Stimulated activated CD8-positive, alpha-beta memory T cell treated with anti-CD3 and anti-CD28 coated beads, Interleukin-4, amount 100 ng/mL, for 48 hours (primary cell): ENCODE results near the gene GRK6.

ENCODE experiments used
- DNase-seq: peaks from one replicate; pipeline ENCODE4 v3.0.0-alpha.2; 2020

The GRK6 gene

DNA sequence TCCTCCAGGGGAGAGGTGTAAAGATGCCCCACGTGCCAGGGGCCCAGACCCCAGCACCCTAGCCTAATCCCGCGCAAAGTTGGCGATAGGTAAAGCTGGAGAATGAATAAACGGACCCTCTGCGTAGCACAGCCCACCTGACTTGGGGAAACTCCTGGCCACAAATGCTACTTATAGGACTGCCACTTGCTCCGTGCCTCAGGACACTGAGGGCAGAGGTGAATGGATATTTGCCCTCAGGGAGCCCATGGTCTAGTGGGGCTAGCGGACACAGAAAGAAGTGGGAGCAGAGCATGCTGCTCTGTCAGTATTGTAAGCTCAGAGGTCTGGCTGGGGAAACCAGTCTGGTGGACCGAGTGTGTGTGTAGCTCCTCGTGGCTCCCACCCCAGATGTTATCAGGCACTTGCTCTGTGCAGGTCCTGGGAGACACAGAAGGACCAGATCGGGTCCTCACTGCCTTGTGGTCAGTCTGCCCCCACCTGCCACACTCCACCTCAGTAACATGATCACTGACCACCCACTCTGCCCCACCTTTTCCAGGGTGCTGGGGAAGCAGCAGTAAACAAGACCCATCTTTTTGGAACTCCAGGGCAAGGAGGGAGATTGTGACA is 841 bp downstream of the GRK6 start:
- DNase-seq = no peak

DNA sequence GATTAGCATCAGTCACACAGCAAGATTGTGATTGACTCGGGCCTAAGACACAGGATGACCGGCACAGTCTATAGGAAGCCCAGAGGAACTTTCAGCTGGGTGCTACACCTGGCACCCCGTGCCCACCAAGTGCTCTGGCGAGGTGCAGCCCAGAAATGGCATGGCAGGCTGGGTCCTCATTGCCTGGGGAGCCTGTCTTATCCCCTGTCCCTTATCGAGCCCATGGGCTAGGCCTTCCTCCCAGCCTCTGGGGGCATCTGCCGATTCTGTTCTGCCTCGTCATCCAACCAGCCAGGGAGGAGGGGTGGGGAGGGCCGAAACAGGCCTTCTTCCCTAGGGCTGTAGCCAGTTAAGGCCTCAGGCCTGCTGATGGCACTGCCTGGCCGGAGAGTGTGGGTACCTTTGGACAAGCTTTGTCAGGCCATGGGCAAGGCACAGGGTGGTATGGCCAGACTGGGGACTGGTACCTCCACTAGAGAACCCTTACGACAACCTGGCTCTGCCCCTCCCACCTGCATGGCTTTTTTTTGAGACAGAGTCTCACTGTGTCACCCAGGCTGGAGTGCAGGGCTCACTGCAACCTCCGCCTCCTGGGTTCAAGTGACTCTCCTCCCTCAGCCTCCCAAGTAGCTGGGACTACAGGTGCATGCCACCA is 1.6 kb downstream of the GRK6 start:
- peak; percentile 70 for DNase-seq

DNA sequence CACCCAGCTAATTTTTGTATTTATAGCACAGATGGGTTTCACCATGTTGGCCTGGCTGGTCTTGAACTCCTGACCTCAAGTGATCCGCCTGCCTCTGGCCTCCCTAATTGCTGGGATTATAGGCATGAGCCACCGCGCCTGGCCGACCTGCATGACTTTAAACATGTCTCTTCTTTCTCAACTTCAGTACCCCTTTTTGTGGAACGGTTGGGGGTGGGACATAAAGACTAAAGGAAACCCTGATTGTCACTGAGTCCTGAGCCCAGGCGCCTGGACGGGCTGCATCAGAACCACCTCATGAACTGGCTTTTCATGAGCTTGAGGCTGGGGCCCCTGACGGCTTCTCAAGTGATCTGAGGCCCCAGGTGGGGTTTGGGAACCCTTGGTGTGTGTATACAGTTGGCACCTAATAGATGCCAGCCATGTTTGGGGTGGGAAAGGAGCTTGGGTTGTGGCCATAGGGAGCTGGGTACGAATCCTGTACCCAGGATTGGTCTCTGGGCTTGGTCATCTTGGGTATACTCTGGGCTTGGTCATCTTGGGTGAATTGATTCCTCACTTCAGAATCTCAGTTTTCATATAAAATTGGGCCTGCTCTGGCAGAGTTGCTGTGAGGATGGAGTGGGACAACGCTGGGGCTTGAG is 2.2 kb downstream of the GRK6 start:
- no peak for DNase-seq

DNA sequence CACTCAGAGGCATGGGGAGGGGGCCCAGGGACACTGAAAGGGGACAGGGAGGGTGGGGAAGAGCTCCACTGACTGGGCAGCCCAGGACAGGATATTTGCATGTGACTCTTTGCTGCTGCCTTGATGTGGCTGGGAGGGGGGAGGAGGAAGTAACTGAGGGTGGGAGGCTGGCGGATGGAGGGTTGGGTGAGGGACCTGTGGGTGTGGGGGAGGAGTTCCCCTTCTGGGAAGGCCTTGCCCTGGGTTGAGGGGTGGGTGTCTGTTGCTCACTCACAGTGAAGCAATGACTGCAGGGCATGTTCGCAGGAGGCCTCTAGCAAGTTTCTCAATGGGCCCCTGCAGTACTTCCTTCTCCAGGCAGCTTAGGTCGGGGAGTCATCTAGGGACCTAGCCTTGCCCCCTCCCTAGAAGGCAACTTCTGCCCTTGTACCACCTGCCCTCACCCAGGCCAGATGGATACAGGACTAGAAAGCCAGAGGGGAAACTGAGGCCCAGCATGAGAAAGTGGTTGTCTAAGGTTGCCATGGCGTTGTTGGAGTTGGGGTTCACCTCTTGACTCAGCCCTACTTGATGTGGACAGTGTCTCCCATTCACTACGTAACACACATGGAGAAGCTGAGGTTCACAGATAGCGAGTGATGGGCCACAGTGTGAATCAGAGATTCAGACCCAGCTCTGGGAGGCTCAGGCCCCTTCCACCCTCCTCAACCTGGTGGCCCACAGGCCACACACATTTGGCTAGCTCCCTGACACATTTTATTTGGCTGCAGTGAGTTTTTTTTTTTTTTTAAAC is 3.0 kb downstream of the GRK6 start:
- peak; percentile 92 for DNase-seq

DNA sequence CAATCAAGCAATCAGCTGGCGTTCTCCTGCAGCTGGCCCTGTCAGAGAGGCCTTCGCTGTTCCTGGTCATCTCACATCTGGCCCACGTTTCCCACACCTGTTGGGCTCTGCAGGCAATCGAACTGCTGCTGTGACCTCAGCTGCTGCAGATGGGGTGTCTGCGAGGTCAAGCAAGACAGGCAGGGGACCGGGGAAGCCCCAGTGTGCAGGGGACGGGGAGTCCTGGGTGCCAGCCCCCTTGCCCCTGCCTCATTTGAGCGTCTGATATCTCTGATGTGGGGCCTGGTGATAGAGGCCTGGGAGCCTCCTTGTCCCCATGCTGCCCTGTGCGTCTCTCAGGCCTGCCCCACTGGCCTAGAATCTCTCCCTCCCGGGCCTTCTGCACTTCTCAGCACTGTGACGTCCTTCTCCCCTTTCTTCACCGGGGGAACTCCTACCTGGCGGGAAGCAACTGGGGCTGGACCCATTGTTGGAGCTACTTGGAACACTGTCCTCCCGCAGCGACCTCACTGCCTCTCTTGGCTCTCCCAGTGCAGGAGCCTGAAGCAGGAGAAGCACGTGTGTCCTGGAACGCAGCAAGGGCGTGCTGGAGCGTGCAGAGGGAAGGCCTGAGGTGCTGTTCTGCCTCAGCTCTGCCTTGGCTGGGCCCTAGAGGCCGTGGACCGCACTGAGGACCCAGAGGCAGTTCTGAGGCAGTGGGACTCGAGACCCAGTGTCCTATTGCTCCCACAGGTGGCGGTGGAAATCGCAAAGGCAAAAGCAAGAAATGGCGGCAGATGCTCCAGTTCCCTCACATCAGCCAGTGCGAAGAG is 3.9 kb downstream of the GRK6 start:
- DNase-seq = no peak

DNA sequence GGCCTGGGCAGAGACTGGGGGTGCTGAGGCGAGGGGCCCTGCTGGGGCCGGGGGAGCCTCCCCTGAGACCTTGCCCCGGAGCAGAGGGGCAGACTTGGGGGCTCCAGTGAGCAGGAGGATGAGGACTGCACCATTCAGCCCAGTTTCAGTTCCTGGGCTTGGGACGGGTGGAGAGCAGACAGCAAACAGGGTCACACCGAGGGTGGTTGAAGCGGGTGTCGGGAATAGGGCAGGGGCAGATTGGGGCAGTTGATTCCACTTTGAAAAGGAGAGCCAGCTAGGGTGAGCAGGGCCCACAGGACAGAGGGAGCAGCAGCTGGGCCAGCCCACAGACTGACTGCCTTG is 4.5 kb downstream of the GRK6 start:
- no peak for DNase-seq

DNA sequence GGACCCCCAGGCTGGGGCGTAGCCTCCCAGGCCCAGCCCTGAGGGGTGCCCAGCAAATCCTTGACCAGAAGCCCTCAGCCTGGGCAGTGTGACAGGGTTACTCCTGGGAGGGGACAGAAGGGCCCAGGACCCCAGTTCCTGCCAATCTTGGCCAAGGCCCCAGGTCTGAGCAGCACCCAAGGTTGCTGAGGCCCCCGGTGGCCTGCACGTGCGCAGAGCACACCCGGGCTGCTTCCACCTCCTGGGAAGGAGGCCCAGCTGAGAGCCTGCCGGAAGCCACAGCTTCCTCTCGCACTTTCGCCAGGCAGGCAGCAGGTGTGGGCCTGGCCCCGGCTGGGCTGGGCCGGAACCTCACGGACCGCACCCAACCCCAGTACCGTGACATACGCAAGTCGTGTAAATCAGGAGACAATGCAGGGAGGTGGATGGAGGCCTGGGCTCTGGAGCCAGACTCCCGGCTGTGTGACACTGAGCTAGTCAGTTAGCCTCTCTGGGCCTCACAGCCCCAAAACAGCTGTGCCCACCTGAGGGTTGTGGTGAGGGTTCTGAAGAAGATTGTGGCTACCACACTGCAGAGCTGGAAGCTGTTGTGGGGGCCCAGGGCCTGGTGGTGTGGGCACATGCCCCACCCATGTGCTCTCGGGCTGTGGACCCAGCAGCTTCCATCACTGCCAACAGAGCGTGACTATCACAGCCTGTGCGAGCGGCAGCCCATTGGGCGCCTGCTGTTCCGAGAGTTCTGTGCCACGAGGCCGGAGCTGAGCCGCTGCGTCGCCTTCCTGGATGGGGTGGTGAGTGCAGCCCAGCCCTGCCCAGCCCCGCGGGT is 5.1 kb downstream of the GRK6 start:
- DNase-seq = peak; percentile 89

DNA sequence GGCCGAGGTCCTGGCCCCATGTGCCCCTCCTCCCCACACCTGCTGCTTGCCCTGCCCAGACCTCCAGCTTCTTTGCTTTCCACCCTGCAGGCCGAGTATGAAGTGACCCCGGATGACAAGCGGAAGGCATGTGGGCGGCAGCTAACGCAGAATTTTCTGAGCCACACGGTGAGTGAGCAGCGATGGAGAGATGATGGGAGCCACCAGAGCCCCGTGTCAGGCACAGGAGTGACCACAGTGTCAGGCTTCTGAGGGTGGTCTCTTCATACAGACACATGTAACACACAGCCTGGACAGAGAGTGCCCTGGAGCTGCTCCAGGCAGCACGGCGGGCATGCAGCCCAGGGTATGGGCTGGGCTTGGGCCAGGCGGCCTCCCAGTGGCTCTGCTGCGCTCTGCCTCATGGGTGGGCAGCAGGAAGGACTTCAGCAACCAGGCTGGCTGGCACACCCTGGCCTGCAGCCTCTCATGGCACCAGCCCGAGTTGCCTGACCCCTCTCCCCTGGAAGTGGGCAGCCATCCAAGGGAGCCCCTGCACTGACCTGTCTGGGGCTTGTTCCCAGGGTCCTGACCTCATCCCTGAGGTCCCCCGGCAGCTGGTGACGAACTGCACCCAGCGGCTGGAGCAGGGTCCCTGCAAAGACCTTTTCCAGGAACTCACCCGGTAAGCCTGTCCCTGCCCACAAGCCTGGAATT is 5.8 kb downstream of the GRK6 start:
- peak; percentile 79 for DNase-seq

DNA sequence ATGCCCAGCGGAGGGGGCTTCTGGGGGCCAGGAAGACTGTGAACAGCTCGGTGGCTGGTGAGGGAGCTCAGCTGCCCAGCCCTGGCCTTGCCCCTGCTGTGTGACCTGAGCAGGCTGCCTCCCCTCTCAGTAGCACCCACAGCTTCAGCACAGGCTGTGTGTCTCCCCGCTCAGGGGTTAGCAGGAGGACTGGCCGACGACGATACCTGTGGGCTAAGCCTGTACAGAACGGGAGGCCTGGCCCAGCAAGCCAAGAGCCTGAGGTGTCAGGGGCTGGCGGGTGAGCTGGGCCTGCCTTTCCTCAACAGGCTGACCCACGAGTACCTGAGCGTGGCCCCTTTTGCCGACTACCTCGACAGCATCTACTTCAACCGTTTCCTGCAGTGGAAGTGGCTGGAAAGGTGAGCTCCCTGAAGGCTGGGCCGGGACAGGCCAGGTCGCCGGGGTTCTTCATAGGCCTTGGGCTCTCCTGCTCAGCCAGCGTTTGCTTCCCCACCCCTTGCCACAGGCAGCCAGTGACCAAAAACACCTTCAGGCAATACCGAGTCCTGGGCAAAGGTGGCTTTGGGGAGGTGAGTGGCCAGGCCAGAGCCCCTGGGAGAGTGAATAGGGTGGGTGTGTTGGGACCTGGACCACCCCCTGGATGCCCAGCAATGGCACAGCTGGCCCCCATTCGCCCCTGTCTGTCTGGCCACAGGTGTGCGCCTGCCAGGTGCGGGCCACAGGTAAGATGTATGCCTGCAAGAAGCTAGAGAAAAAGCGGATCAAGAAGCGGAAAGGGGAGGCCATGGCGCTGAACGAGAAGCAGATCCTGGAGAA is 6.6 kb downstream of the GRK6 start:
- no peak for DNase-seq

DNA sequence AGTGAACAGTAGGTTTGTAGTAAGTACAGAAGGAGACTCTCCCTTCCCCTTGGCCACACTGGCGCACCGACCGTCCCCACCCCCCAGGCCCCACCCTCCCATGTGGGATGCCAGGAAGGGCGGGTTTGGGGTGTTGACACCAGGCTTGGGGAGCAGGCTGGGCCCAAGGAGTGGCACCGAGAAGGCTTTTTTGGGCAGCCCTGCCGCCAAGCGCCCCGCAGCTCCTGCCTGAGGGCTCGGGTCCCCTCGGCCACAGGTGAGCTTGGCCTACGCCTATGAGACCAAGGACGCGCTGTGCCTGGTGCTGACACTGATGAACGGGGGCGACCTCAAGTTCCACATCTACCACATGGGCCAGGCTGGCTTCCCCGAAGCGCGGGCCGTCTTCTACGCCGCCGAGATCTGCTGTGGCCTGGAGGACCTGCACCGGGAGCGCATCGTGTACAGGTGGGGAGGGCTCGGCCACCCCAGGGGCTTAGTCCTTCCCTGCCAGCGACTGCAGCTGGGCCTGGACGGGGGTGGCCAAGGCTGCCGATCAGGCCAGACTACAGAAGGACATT is 7.3 kb downstream of the GRK6 start:
- DNase-seq = no peak

DNA sequence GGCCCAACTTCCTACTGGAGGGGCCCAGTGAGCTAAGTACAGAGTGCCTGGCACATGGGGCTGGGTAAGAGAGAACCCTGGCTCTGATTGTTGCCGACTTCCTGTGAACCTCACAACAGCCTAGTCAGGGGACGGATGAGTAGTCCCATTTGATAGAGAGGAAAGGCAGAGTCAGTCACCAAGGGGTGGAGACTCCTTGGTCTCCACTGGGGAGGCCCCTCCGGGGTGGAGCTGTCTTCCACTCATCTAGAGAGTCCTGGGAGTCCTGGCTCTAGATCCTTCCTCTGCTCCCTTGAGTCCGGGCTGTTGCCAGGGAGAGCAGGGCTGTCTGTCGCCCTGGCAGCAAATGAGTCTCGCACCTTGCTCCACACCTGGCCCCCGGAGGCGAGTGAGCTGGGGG is 8.0 kb downstream of the GRK6 start:
- peak; percentile 72 for DNase-seq

DNA sequence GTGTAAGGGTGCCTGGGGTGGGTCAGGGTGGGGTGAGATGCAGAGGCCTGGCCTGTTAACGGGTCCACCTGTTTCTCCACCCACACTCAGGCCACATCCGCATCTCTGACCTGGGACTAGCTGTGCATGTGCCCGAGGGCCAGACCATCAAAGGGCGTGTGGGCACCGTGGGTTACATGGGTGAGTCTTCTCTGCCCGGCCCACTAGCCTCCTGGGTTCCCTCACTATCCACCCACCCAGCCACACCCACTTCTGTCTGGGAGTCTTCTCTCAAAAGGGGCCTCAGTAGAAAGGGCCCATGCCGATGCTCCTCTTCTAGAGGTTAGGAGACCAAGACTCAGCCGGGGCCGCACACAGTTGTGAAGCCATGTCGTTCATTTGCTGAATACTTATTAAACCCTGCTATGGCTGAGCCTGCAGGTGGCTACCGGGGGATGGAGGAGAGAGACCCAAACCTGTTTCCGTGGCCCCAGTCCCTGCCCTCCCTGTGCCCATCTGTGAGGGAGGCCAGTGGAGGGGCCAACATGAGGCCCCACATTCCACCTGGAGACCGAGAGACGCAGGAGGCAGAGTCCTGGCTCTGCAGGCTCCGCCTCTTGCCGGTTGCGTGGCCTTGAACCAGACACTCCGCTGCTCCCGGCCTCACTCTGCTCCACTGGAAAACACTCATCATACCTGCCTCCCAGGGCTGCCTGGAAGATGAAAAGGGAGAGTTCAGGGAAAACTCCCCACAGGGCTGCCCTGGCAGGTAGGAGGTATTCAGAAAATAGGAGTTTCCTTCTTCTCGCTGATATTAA is 8.7 kb downstream of the GRK6 start:
- DNase-seq = no peak

DNA sequence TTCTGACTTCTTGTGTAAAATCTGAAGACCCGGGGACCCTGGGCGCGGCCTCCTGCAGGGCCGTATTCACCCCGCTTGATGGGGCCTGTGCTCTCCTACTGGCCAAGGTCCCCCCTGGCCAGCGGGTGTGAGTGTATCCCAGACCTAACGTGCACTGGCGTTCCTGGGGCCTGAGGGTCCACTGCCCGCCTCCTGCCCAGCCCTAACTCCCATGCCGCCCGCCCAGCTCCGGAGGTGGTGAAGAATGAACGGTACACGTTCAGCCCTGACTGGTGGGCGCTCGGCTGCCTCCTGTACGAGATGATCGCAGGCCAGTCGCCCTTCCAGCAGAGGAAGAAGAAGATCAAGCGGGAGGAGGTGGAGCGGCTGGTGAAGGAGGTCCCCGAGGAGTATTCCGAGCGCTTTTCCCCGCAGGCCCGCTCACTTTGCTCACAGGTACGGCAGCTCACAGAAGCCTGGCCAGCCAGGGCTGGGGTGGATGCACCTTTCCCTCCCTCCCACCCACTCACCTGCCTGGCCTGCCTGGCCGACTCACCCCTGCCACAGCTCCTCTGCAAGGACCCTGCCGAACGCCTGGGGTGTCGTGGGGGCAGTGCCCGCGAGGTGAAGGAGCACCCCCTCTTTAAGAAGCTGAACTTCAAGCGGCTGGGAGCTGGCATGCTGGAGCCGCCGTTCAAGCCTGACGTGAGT is 9.5 kb downstream of the GRK6 start:
- DNase-seq = no peak

DNA sequence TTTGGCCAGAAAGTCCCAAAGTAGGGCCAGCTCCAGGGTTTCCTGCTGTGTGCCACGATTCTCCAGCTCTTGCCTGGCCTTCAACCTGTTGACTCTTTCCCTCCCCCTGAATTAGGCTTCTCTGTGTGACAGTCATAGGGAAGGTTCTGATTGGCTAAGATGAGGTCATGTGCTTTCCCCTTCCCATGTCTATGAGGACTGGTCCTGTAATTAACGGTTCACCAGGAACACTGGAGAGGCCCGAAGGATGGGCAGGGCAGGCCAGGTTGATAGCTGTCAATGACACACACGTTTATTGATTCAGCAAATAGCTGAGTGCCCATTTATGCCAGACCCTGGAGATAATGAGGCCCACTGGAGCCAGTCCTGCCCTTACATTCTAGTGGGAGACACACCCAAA is 11.1 kb downstream of the GRK6 start:
- DNase-seq = no peak

DNA sequence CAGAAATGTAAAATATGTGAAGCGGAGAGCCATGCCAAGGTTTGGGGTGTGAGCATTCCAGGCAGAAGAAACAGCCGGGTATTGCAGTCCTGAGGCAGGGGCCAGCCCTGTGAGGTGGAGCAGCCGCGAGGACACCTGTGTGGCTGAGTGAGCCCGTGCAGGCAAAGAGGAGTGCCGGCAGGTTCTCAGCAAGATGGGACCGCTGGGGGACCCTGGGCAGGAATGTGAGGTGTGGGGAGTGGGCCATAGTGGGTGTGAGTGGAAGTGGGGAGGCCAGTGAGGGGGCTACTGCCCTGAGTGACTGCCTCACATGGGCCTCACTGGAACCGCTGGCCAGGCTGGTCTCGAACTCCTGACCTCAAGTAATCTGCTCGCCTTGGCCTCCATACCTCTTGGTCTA is 12.0 kb downstream of the GRK6 start:
- no peak for DNase-seq

DNA sequence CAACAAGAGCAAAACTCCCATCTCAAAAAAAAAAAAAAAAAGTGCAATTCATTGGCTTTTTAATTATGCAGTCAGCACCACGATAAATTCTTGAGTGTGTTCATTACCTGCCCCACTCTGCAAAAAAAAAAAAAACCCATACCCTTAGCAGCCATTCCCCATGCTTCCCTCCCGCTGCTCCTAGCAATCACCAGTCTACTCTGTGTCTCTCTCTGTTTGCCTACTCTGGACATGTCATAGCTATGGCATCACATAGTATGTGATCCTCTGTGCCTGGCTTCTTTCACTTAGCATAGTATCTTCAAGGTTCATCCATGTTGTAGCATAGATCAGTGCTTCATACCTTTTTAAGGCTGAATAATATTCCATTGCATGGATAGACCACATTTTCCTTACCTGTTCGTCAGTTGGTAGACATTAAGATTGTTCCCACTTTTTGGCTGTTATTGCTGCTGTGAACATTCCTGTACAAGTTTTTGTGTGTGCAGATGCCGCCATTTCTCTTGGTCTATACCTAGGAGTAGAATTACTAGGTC is 13.1 kb downstream of the GRK6 start:
- no peak for DNase-seq

DNA sequence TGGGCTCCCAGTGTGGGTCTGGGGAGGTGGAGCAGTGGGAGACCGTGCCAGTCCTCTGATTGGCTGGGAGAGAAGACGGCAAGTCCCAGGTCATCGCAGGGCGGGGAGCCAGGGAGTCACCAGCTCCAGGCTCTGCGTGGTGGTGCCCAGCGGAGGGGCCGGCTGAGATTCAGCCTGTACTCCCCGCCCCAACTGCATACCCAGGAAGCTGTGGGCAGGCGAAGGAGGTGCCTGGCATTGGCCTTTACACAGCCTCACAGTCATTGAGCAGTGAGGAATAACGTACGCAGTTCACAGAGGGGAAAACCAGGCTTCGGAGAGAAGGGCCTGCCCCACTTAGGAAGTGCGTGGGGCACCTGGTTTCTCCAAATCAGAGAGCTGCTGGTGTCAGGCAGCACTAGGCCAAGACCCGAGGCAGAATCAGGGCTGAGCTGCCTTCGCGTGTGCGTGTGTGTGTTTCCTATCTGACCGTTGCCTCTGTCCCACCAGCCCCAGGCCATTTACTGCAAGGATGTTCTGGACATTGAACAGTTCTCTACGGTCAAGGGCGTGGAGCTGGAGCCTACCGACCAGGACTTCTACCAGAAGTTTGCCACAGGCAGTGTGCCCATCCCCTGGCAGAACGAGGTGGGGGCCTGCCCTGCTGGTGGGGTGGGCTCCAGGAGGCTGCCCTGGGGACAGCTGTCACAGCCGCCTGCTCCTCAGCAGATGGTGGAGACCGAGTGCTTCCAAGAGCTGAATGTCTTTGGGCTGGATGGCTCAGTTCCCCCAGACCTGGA is 13.9 kb downstream of the GRK6 start:
- no peak for DNase-seq
